Measurements from ENCODE around the gene NKX2-8. TPM values are rescaled to one million over a fixed set of nuclear protein-coding genes. Genes with fewer than 3 reads are reported as not detected.

The NKX2-8 gene
- total and polyA plus RNA-seq, 10 donors, result not detected

DNA sequence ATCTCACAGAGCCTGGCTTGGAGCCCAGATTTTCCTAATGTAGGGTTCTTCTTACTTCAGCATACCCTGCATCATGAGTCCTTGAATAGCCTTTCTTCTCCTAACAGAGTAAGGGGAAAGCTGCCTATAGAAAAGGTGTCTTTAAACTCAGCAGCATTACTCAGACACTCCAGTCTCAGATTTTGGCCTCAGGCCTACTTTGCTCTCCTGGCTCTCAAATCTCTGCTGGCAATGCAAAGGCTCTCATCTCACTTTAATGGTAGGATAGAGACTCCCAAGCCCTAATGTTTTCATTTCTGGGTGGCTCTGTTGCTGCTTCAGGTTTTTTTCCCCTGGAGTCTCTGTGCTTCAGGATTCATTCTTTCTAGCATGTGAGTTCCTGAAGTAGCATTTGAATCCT, 9.1 kb upstream of the NKX2-8 start:
- no peak for DNase-seq
- intact Hi-C loops (cut with DNase I; ENCODE audit: low total_unique reads), result no loop called here
- Histone ChIP-seq H3K36me3 (no peaks in the 10 kb centered on the region), H3K4me3 (no peak overlapping the region), H3K27ac (no peak overlapping the region), H3K27me3 (replicated peaks in 1 of 7) (peaks cover 0 to 95% (median 26%) of the 10 kb centered on the region in 7 donors), H3K4me1 (no peaks in the 10 kb centered on the region), H3K9me3 (no peaks in the 10 kb centered on the region)
- no peak for TF ChIP-seq POLR2AphosphoS5 (IDR thresholded peaks at IDR 0.05)
- TF ChIP-seq, protein P1, sequence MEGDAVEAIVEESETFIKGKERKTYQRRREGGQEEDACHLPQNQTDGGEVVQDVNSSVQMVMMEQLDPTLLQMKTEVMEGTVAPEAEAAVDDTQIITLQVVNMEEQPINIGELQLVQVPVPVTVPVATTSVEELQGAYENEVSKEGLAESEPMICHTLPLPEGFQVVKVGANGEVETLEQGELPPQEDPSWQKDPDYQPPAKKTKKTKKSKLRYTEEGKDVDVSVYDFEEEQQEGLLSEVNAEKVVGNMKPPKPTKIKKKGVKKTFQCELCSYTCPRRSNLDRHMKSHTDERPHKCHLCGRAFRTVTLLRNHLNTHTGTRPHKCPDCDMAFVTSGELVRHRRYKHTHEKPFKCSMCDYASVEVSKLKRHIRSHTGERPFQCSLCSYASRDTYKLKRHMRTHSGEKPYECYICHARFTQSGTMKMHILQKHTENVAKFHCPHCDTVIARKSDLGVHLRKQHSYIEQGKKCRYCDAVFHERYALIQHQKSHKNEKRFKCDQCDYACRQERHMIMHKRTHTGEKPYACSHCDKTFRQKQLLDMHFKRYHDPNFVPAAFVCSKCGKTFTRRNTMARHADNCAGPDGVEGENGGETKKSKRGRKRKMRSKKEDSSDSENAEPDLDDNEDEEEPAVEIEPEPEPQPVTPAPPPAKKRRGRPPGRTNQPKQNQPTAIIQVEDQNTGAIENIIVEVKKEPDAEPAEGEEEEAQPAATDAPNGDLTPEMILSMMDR (IDR thresholded peaks at IDR 0.05 in 8 of 11, conservative IDR thresholded peaks at IDR 0.05 in 3 of 11), result no peak
- TF ChIP-seq POLR2A (IDR thresholded peaks at IDR 0.05), result no peak

DNA sequence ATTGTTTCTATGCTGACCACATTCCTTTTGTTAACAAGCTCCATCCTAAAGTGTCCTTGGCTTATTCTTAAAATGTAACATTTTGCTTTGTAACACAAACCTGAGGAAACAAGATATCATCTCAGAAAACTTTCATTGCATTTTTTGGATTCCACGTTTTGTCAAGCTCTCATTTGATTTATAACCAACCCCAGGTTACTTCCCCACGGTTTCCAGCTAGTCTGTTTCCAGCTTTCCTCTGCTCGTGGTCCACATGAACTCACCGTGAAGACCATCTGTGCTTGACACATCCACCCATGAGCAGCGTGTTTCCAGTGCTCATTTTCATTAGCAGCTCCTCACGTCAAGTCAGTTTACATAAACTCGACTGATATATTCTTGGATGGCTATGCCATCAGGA, 6.4 kb upstream of the NKX2-8 start:
- TF ChIP-seq, protein P1 (IDR thresholded peaks at IDR 0.05 in 8 of 11, conservative IDR thresholded peaks at IDR 0.05 in 3 of 11), result no peak
- TF ChIP-seq POLR2AphosphoS5 (IDR thresholded peaks at IDR 0.05), result no peak
- TF ChIP-seq POLR2A (IDR thresholded peaks at IDR 0.05), result no peak
- intact Hi-C loops (cut with DNase I; ENCODE audit: low total_unique reads), result no loop called here
- H3K27ac ChIP-seq, result no peak overlapping the region
- WGBS, 5 donors, result 7 to 11% (median 11%) methylated on average over 7 of the region's 7 CpGs
- no peak for DNase-seq
- H3K27me3 ChIP-seq (replicated peaks in 1 of 7), result peaks cover 0 to 97% (median 46%) of the 10 kb centered on the region in 7 donors
- no peaks in the 10 kb centered on the region for H3K4me1 ChIP-seq
- no peaks in the 10 kb centered on the region for H3K9me3 ChIP-seq
- H3K4me3 ChIP-seq, result no peak overlapping the region
- no peaks in the 10 kb centered on the region for H3K36me3 ChIP-seq

DNA sequence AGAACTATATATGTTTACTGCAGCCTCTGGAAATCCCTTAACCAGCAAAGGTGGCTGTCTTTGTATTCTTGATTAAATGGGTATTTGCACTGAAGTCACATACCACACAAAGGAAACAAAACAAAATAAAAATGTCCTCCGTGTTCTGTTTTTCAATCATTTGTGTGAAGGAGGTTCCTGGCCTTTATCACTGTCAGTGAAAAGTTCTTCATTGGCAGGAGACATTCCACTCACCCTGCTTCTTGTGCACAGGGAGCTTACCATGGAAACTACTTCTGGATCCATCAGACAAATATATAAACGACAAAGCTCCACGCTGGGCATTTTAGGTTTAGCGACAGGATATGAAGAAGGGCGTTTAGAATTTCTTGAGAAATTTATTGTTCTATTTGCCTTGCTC, 5.7 kb upstream of the NKX2-8 start:
- Histone ChIP-seq H3K36me3 (no peaks in the 10 kb centered on the region), H3K4me1 (peaks cover 0 to 4% (median under 1%) of the 10 kb centered on the region in 6 donors), H3K9me3 (no peaks in the 10 kb centered on the region), H3K27ac (no peak overlapping the region), H3K27me3 (replicated peaks in 1 of 7) (peaks cover 0 to 97% (median 53%) of the 10 kb centered on the region in 7 donors), H3K4me3 (no peak overlapping the region)
- no peak for TF ChIP-seq POLR2A (IDR thresholded peaks at IDR 0.05)
- TF ChIP-seq, protein P1 (IDR thresholded peaks at IDR 0.05 in 8 of 11, conservative IDR thresholded peaks at IDR 0.05 in 3 of 11), result no peak
- no peak for TF ChIP-seq POLR2AphosphoS5 (IDR thresholded peaks at IDR 0.05)
- intact Hi-C loops (cut with DNase I; ENCODE audit: low total_unique reads), result no loop called here
- DNase-seq, result no peak
- 9 to 24% (median 12%) methylated on average over 5 of the region's 5 CpGs for WGBS, 5 donors

DNA sequence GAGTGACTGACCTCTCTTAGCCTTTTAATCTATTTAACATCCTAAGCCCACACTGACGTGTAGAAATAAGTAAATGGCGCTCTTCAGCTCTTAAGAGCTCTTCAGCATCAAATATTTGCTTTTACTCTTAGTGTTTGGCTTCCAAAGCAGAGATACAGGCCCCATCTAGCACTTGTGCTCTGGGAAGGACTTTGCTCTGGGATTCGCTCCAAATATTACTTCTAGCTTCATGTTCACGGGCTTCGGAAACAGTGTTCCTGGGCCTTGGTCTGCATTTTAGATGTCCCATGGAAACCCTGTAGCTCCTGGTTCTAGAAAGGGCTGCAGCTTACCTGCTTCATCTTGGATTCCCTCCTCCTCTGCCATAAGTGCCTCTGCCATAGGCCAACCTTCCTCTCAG, 2.7 kb upstream of the NKX2-8 start:
- no peak for TF ChIP-seq POLR2A (IDR thresholded peaks at IDR 0.05)
- TF ChIP-seq POLR2AphosphoS5 (IDR thresholded peaks at IDR 0.05), result no peak
- TF ChIP-seq, protein P1 (IDR thresholded peaks at IDR 0.05 in 8 of 11, conservative IDR thresholded peaks at IDR 0.05 in 3 of 11), result no peak
- no peak overlapping the region for H3K27ac ChIP-seq
- WGBS, 5 donors, result 27 to 40% (median 35%) methylated on average over 5 of the region's 5 CpGs
- peaks cover 11 to 33% (median 21%) of the 10 kb centered on the region in 6 donors for H3K4me1 ChIP-seq
- H3K4me3 ChIP-seq, result no peak overlapping the region
- intact Hi-C loops (cut with DNase I; ENCODE audit: low total_unique reads), result no loop called here
- no peaks in the 10 kb centered on the region for H3K36me3 ChIP-seq
- DNase-seq, result no peak
- peaks cover 3 to 97% (median 65%) of the 10 kb centered on the region in 7 donors for H3K27me3 ChIP-seq (replicated peaks in 1 of 7)
- no peaks in the 10 kb centered on the region for H3K9me3 ChIP-seq

All from spleen (tissue), 11 donors.